Measurements from ENCODE around the gene TM4SF20.

Gene TM4SF20

GRCh38 chr2:227320305-227321094 lies 58.6 kb downstream of the TM4SF20 start:
- ATAC-seq (no peak), DNase-seq (no peak)

DNA sequence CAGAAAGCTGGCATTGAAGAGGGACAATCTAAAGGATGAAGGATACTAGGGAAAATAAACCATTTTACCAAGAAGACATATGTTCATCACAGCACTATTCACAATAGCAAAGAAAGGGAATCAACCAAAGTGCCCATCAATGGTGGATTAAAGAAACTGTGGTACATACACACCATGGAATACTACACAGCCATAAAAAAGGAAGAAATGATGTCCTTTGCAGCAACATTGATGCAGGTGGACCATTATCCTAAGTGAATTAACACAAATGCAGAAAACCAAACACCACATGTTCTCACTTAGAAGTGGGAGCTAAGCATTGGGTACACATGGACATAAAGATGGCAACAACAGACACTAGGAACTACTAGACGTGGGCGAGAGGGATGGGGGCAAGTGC lies 61.3 kb downstream of the TM4SF20 start:
- ATAC-seq (no peak), DNase-seq (no peak)

- no peak for ATAC-seq
These were observed 65.8 kb downstream of the TM4SF20 start for GRCh38 chr2:227313310-227313709.

GRCh38 chr2:227312579-227312978 lies 66.5 kb downstream of the TM4SF20 start:
- ATAC-seq (no peak), DNase-seq (no peak)

More at GRCh38 chr2:227313310-227313709, 65.8 kb downstream of the TM4SF20 start:
- DNase-seq: no peak
